GM10266 (cell line): Measurements from ENCODE around the gene FOXF2.

Experiments used
- DNase-seq: peaks from one replicate; pipeline ENCODE4 v3.0.0; 2012; ENCODE audit errors: extremely low spot score
- CTCF ChIP-seq: IDR thresholded peaks from 2 replicates; pipeline ENCODE4 v1.5.1; 2012; ENCODE audit warnings: mild to moderate bottlenecking, low read depth; ENCODE audit not compliant: control insufficient read depth, insufficient read depth; ENCODE audit errors: missing control alignments

FOXF2 gene

GRCh38 chr6:1384549-1385128 lies 4.7 kb upstream of the FOXF2 start:
- no peak for TF ChIP-seq CTCF
- DNase-seq, result no peak

- no peak for DNase-seq
- no peak for TF ChIP-seq CTCF
These were observed 4.0 kb upstream of the FOXF2 start for GRCh38 chr6:1385129-1386037.

GRCh38 chr6:1386038-1386709 lies 3.2 kb upstream of the FOXF2 start:
- no peak for DNase-seq
- no peak for TF ChIP-seq CTCF

DNA sequence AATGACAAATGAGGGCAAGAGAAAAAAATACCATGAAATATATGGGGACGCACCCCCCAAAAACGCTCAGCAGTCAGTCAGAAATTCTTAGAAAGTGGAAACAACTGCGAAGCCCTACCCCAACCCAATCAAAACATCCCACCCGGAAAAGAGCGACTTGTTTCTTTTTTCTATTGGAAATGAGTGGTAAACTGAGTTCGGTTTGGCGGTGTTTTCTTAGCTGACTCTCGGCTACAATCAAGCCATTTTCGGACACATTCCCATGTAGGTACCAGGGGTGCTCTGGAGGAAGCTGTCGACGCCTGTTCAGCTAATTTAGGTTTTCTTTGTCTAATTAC lies 1.9 kb upstream of the FOXF2 start:
- TF ChIP-seq CTCF, result no peak
- DNase-seq, result no peak

DNA sequence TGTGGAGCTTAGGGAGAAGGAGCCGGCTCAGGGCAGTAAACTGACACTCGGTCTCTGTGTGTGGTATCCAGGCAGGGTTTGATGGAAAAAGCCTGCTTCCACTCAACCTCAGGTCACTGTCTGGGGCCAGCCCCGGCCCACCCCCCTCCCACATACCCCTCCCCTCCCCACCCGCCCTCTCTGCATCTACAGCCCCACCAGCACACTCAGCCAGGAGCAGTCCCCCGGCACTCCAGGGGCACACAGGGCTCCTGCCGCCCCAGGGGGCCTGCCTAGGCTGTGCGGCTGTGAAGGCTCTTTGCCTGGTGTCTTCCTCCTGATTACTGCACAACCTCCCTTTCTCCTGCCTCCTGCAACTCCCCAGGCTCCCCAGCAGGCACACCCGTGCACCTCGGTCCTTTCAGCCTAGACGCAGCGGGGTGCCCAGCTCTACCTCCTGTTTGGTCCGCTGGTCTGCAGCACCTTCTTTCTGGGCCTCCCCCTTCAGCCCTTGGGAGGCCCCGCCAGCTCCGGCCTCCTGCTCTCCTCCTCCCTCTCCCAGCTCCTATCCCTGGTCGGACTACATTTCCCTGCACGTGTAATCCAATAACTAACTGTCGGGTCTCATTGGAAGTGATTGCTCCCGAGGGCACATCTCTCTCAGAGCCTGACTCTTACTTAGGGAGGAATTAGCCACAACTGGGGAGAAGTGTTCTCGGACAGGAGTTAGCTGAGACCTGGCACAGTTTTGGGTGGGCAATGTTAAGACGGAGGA lies 1.3 kb upstream of the FOXF2 start:
- TF ChIP-seq CTCF, result no peak
- DNase-seq, result no peak

GRCh38 chr6:1388630-1389368 lies 577 bp upstream of the FOXF2 start:
- no peak for TF ChIP-seq CTCF
- no peak for DNase-seq
